A673 (cell line): ENCODE results near the gene TMEM150C. TPM values are rescaled to one million over a fixed set of nuclear protein-coding genes. Genes with fewer than 3 reads are reported as not detected.
"Not testable (repeated sequence)": the region's sequence is repeated elsewhere in the genome, so short reads cannot be mapped to it uniquely, and the experiment has no call there.

Experiments used
- BruUV-seq: library from RNA; stranded (reverse); fragments of 400-500 nt; replicated peaks from 2 replicates; lab custom pipeline; 2021; lab: Mats Ljungman, UMichigan
- CTCF ChIA-PET: fragments of 300-600 bp; sonication (Branson Sonifier 250); formaldehyde crosslinking; loops from one replicate; lab custom pipeline; 2022; ENCODE audit warnings: antibody characterized with exemption; lab: Charles Lee
- POLR2A ChIA-PET: fragments of 300-600 bp; sonication (Branson Sonifier 250); formaldehyde crosslinking; loops from one replicate; lab custom pipeline; 2022; ENCODE audit warnings: antibody characterized with exemption; ENCODE audit not compliant: low non-redundant PET; lab: Charles Lee
- DNase-seq: peaks from one replicate; pipeline ENCODE4 v3.0.0-alpha.2; 2015; ENCODE audit warnings: low spot score
- H3K27ac ChIP-seq: fragments of 200-600 bp; sonication (generic); 2 replicates; pipeline ENCODE4 v1.5.1; 2016; ENCODE audit warnings: mixed run types, low read depth, mild to moderate bottlenecking, mixed read lengths, antibody characterized with exemption, low read length; ENCODE audit not compliant: poor library complexity, severe bottlenecking
- H3K27me3 ChIP-seq: fragments of 200-600 bp; sonication (generic); replicated peaks from 2 replicates; pipeline ENCODE4 v1.6.1; 2017; ENCODE audit warnings: mixed run types, low read depth, mild to moderate bottlenecking, mixed read lengths, antibody characterized with exemption, low read length; ENCODE audit not compliant: insufficient read depth, poor library complexity
- H3K36me3 ChIP-seq: fragments of 200-600 bp; sonication (generic); 2 replicates; pipeline ENCODE4 v1.6.1; 2016; ENCODE audit warnings: mixed run types, mild to moderate bottlenecking, mixed read lengths, antibody characterized with exemption, low read length; ENCODE audit not compliant: insufficient read depth, poor library complexity, severe bottlenecking
- H3K4me1 ChIP-seq: fragments of 200-600 bp; sonication (generic); 2 replicates; pipeline ENCODE4 v1.6.1; 2017; ENCODE audit warnings: mixed run types, mild to moderate bottlenecking, mixed read lengths, antibody characterized with exemption, low read length; ENCODE audit not compliant: insufficient read depth, poor library complexity, severe bottlenecking
- H3K4me3 ChIP-seq: fragments of 200-600 bp; sonication (generic); 2 replicates; pipeline ENCODE4 v1.5.1; 2016; ENCODE audit warnings: low read depth, mixed run types, mild to moderate bottlenecking, mixed read lengths, low read length; ENCODE audit not compliant: poor library complexity, severe bottlenecking
- H3K9me3 ChIP-seq: fragments of 200-600 bp; sonication (generic); 2 replicates; pipeline ENCODE4 v1.6.1; 2016; ENCODE audit warnings: mixed run types, low read depth, mild to moderate bottlenecking, mixed read lengths, antibody characterized with exemption, low read length; ENCODE audit not compliant: poor library complexity, severe bottlenecking
- EZH2 ChIP-seq: fragments of 200-600 bp; sonication (generic); IDR thresholded peaks from 2 replicates; pipeline ENCODE4 v1.6.1; 2017; ENCODE audit warnings: borderline replicate concordance, low read depth, mild to moderate bottlenecking, mixed read lengths, antibody characterized with exemption, low read length; ENCODE audit not compliant: poor library complexity, severe bottlenecking
- intact Hi-C: fragments of 100-400 bp; cut with micrococcal nuclease; formaldehyde crosslinking; loops from one replicate; pipeline ENCODE4 v1.10.0; 2022; ENCODE audit not compliant: unreplicated experiment
- total RNA-seq: library from RNA; stranded (reverse); gene quantifications from 2 replicates; pipeline ENCODE4 v1.2.3, GENCODE V29; 2021
- TF ChIP-seq, protein P1 (sequence below): fragments of 300-800, 200-600 bp; sonication (generic); conservative IDR thresholded peaks from 2 replicates; pipeline ENCODE4 v1.5.1; 2017; ENCODE audit warnings: low read depth, mild to moderate bottlenecking, antibody characterized with exemption, low read length, moderate library complexity, mixed read lengths

The TMEM150C gene
- total RNA-seq, 1 experiment from 2014 or later = 0.34 TPM

DNA sequence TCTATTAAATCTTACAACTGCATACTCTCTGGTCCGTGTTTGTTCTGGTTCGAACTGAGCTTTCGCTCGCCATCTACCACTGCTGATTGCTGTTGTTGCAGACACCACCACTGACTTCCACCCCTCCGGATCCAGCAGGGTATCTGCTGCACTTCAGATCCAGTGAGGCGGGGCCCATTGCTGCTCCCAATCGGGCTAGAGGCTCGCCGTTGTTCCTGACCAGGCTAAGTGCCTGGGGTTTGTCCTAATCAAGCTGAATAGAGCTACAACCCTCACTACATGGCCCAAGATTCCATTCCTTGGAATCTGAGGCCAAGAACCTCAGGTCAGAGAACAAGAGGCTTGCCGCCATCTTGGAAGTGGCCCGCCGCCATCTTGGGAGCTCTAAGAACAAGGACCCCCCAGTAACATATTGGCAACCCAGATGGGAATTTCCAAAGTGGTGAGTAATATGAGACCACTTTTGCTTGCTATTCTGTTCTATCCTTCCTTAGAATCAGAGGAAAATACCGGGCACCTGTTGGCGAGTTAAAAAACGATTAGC lies 88.1 kb downstream of the TMEM150C start:
- ChIA-PET CTCF (no interaction called here), POLR2A (no interaction called here)
- intact Hi-C loops = no loop called here
- Histone ChIP-seq H3K27ac (no peak overlapping the region), H3K4me1 (no peaks in the 10 kb centered on the region), H3K9me3 (no peaks in the 10 kb centered on the region), H3K27me3 (no peaks in the 10 kb centered on the region), H3K4me3 (no peak overlapping the region), H3K36me3 (no peaks in the 10 kb centered on the region)
- TF ChIP-seq, protein P1, sequence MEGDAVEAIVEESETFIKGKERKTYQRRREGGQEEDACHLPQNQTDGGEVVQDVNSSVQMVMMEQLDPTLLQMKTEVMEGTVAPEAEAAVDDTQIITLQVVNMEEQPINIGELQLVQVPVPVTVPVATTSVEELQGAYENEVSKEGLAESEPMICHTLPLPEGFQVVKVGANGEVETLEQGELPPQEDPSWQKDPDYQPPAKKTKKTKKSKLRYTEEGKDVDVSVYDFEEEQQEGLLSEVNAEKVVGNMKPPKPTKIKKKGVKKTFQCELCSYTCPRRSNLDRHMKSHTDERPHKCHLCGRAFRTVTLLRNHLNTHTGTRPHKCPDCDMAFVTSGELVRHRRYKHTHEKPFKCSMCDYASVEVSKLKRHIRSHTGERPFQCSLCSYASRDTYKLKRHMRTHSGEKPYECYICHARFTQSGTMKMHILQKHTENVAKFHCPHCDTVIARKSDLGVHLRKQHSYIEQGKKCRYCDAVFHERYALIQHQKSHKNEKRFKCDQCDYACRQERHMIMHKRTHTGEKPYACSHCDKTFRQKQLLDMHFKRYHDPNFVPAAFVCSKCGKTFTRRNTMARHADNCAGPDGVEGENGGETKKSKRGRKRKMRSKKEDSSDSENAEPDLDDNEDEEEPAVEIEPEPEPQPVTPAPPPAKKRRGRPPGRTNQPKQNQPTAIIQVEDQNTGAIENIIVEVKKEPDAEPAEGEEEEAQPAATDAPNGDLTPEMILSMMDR = no peak
- TF ChIP-seq EZH2 = no peak
- DNase-seq = no peak
- no TSS peak for BruUV-seq

DNA sequence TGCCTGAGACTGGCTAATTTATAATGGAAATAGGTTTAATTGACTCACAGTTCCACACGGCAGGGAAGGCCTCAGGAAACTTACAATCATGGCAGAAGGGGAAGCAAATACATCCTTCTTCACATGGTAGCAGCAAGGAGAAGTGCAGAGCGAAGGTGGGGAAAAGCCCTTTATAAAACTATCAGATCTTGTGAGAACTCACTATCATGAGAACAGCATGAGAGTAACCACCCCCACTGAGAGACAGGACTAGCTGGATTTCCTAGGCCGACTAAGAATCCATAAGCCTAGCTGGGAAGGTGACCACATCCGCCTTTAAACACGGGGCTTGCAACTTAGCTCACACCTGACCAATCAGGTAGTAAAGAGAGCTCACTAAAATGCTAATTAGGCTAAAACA lies 88.7 kb downstream of the TMEM150C start:
- H3K27ac ChIP-seq, H3K27me3 ChIP-seq, POLR2A ChIA-PET, H3K4me1 ChIP-seq, BruUV-seq, H3K9me3 ChIP-seq, H3K4me3 ChIP-seq, CTCF ChIA-PET, DNase-seq, H3K36me3 ChIP-seq, intact Hi-C loops: not testable (repeated sequence)

DNA sequence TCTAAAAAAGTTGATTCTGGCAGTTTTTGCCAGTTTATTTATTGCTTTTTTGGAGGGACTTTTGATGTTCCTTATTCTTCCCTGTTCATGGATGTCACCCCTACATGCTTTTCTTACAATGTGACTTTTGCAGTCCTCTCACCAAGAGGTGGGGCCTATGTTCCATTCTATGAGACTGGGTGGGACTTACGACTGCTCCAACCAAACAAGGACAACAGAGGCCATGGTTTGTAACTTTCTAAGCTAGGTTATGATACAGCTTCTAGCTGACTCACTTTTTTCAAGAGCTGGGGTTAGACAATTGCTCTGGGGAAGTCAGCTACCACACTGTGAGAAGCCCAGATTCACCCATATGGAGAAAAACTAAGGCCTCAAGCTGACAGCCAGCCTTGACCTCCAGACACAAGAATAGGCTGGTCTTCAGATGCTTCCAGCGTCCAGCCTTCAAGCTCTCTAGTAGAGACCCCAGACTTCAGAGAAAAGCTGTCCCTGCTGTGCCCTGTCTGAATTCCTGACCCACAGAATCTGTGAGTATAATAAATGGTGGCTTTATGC lies 91.9 kb downstream of the TMEM150C start:
- BruUV-seq = no TSS peak
- Histone ChIP-seq H3K4me1 (no peaks in the 10 kb centered on the region), H3K9me3 (no peaks in the 10 kb centered on the region), H3K4me3 (no peak overlapping the region), H3K36me3 (no peaks in the 10 kb centered on the region), H3K27me3 (no peaks in the 10 kb centered on the region), H3K27ac (no peak overlapping the region)
- CTCF ChIA-PET = no interaction called here
- intact Hi-C loops = loop anchor here (10.0 kb wide), 2 partner anchors 335 to 815 kb away; partner anchors contain the start of gene COQ2
- DNase-seq = no peak
- POLR2A ChIA-PET = interaction anchor here (0.6 kb wide), 1 partner anchor 76 kb away, joined by 5 read pairs; no protein-coding TSS in a partner anchor
- no peak for TF ChIP-seq EZH2
- TF ChIP-seq, protein P1 = no peak

DNA sequence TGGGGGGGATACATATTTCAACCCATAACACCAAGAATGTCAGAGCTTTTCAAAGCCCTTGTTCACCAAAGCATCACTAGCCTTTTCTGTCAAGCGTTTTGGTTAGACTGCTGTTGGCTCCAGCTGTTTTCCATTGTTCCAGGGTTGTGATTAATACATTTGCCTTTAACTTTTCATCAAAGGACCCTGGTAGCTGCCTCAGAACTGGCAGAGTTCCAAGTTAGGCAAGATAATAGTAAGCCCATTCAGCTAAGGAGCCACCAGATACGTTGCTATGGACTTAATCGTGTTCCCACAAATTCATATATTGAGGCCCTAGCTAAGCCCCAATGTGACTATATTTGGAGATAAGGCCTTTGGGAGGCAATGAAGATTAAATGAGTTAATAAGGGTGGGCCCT lies 94.3 kb downstream of the TMEM150C start:
- TF ChIP-seq, protein P1 = no peak
- no peak for TF ChIP-seq EZH2
- Histone ChIP-seq H3K27me3 (no peaks in the 10 kb centered on the region), H3K27ac (no peak overlapping the region), H3K9me3 (no peaks in the 10 kb centered on the region), H3K36me3 (no peaks in the 10 kb centered on the region), H3K4me3 (no peak overlapping the region), H3K4me1 (no peaks in the 10 kb centered on the region)
- intact Hi-C loops = loop anchor here (10.0 kb wide), 2 partner anchors 337 to 817 kb away; partner anchors contain the start of gene COQ2
- ChIA-PET CTCF (no interaction called here), POLR2A (no interaction called here)
- BruUV-seq = no TSS peak
- DNase-seq = peak; percentile 12
